Adrenal gland (tissue), 12 donors: ENCODE data around the gene EML1. TPM values are rescaled to one million over a fixed set of nuclear protein-coding genes. Genes with fewer than 3 reads are reported as not detected.

ENCODE experiments used
- DNase-seq, 7 donors: peaks; one replicate each; pipeline ENCODE4 v3.0.0-alpha.2; 2019 to 2020
- H3K27ac ChIP-seq, 5 donors: fragments of 200-600 bp; sonication (generic) in 4 of 5; 1 replicate in 3 of 5; 2 replicates in 2 of 5; pipeline versions ENCODE4 v1.5.1 to v1.8.0; 2016 to 2020; ENCODE audit warnings: mild to moderate bottlenecking in 1 of 5
- H3K27me3 ChIP-seq: fragments of 200-600 bp; 2 replicates; pipeline ENCODE4 v1.8.0; 2021
- H3K36me3 ChIP-seq, 2 donors: fragments of 200-600 bp; replicated peaks in 1 of 2; 1 replicate in 1 of 2; 2 replicates in 1 of 2; pipeline versions ENCODE4 v1.5.1 to v1.8.0; 2018 to 2022
- H3K4me1 ChIP-seq, 2 donors: fragments of 200-600 bp; replicated peaks in 1 of 2; 1 replicate in 1 of 2; 2 replicates in 1 of 2; pipeline versions ENCODE4 v1.5.1 to v1.8.0; 2018 to 2021
- H3K4me3 ChIP-seq, 4 donors: fragments of 200-600 bp; sonication (generic) in 3 of 4; one replicate each; pipeline ENCODE4 v1.5.1; 2016 to 2018
- H3K9me3 ChIP-seq, 3 donors: fragments of 200-600 bp; sonication (generic) in 1 of 3; replicated peaks in 1 of 3; 1 replicate in 2 of 3; 2 replicates in 1 of 3; pipeline versions ENCODE4 v1.5.1 to v1.8.0; 2016 to 2021
- CTCF ChIP-seq, 6 experiments: fragments of 450-650 bp in 4 of 6; fragments of 200-600 bp in 2 of 6; sonication (generic) in 1 of 6; IDR thresholded peaks; 1 replicate in 5 of 6; 2 replicates in 1 of 6; pipeline versions ENCODE4 v1.5.1 to v1.8.0; 2016 to 2021; ENCODE audit warnings: antibody characterized with exemption in 6 of 6, mild to moderate bottlenecking in 2 of 6, moderate library complexity in 1 of 6
- POLR2A ChIP-seq, 2 donors: fragments of 450-650 bp; IDR thresholded peaks; one replicate each; pipeline ENCODE4 v1.6.1; 2017; ENCODE audit warnings: antibody characterized with exemption in 2 of 2, mild to moderate bottlenecking in 2 of 2, moderate library complexity in 1 of 2
- WGBS, 4 donors: extraction: QIAGEN DNeasy Blood & Tissue Kit in 2 of 4; methylation state at CpG; one replicate each; pipeline versions ENCODE4 v1.1.5 to v1.1.7; 2013 to 2017; 5-methylcytosine and 5-hydroxymethylcytosine counted together
- intact Hi-C, 2 donors: fragments of 100-400 bp; cut with DNase I; formaldehyde crosslinking; loops; one replicate each; pipeline versions ENCODE4 v1.14.1 to v1.15.0; 2022 to 2023
- polyA plus RNA-seq, 3 donors: library from polyadenylated mRNA; stranded (reverse); fragments of 200-250 nt in 2 of 3; fragments of 350-450 nt in 1 of 3; fragmentation: Illumina TruSeq in 1 of 3; extraction: RNeasy Lipid Tissue Mini Kit (QIAGEN cat#74804) in 1 of 3; gene quantifications; one replicate each; pipeline ENCODE4 v1.2.3, GENCODE V29; 2013 to 2014
- total RNA-seq, 9 donors: library from RNA; depleted of rRNA in 4 of 9; stranded (reverse); fragments of >200 nt in 4 of 9; fragments of 120-200 nt in 1 of 9; fragmentation: NEBNext Ultra II Directional in 1 of 9; extraction: Animal tissue kit (Norgen Biotek cat#: 25700) in 1 of 9; gene quantifications; one replicate each; pipeline versions ENCODE4 v1.1.0 to v1.2.4, GENCODE V29; 2013 to 2023
- donor health status: healthy with polysubstance abuse.
- donor health status: Bipolar disorder and iron deficiency.
- donor health status: DM: yes; HTN: yes; CAD: no.
- donor health status: DM: no; HTN: no; CAD: no.
- donor health status: DM: no; HTN: no; CAD: no.
- donor health status: DM: yes; HTN: yes; CAD: no.

The EML1 gene
- total and polyA plus RNA-seq, 12 donors, result 5.5 to 59.5 (median 16.2) TPM

GRCh38 chr14:99870617-99871016, 77.4 kb downstream of the EML1 start:
- Histone ChIP-seq H3K27ac (no peak overlapping the region), H3K27me3 (no peaks in the 10 kb centered on the region), H3K4me1 (no peaks in the 10 kb centered on the region), H3K4me3 (no peak overlapping the region), H3K36me3 (no peaks in the 10 kb centered on the region), H3K9me3 (no peaks in the 10 kb centered on the region)
- DNase-seq, result no peak
- TF ChIP-seq CTCF (IDR thresholded peaks at IDR 0.05), result no peak
- TF ChIP-seq POLR2A (IDR thresholded peaks at IDR 0.05), result no peak
- 94 to 99% (median 97%) methylated on average over 3 of the region's 3 CpGs for WGBS, 4 donors
- intact Hi-C loops, result no loop called here

- no peak overlapping the region for H3K27ac ChIP-seq
Observed at GRCh38 chr14:99871771-99872170, 78.6 kb downstream of the EML1 start.

GRCh38 chr14:99872786-99873440, 79.7 kb downstream of the EML1 start:
- 83 to 91% (median 85%) methylated on average over 6 of the region's 6 CpGs for WGBS, 4 donors
- TF ChIP-seq POLR2A (IDR thresholded peaks at IDR 0.05), result no peak
- no peak for TF ChIP-seq CTCF (IDR thresholded peaks at IDR 0.05)

More at GRCh38 chr14:99871771-99872170, 78.6 kb downstream of the EML1 start:
- 73 to 84% (median 79%) methylated on average over 7 to 11 of the region's 11 CpGs for WGBS, 4 donors
- intact Hi-C loops, result no loop called here
- H3K27me3 ChIP-seq, result no peaks in the 10 kb centered on the region
- H3K4me3 ChIP-seq, result no peak overlapping the region
- H3K4me1 ChIP-seq, result no peaks in the 10 kb centered on the region
- H3K9me3 ChIP-seq, result no peaks in the 10 kb centered on the region
- H3K36me3 ChIP-seq, result no peaks in the 10 kb centered on the region
- DNase-seq, result no peak
- TF ChIP-seq CTCF (IDR thresholded peaks at IDR 0.05), result no peak
- TF ChIP-seq POLR2A (IDR thresholded peaks at IDR 0.05), result no peak

GRCh38 chr14:99873653-99874052, 80.4 kb downstream of the EML1 start:
- no peaks in the 10 kb centered on the region for H3K36me3 ChIP-seq
- no peaks in the 10 kb centered on the region for H3K4me1 ChIP-seq
- no peaks in the 10 kb centered on the region for H3K27me3 ChIP-seq
- H3K27ac ChIP-seq, result no peak overlapping the region
- H3K4me3 ChIP-seq, result no peak overlapping the region
- H3K9me3 ChIP-seq, result no peaks in the 10 kb centered on the region
- WGBS, 4 donors, result 86 to 94% (median 92%) methylated on average over 4 of the region's 4 CpGs
- TF ChIP-seq POLR2A (IDR thresholded peaks at IDR 0.05) (no peak), CTCF (IDR thresholded peaks at IDR 0.05) (no peak)
- no peak for DNase-seq
- intact Hi-C loops, result no loop called here

More at GRCh38 chr14:99872786-99873440, 79.7 kb downstream of the EML1 start:
- intact Hi-C loops, result no loop called here
- no peaks in the 10 kb centered on the region for H3K4me1 ChIP-seq
- H3K27ac ChIP-seq, result no peak overlapping the region
- H3K9me3 ChIP-seq, result no peaks in the 10 kb centered on the region
- no peak for DNase-seq
- no peak overlapping the region for H3K4me3 ChIP-seq
- H3K27me3 ChIP-seq, result no peaks in the 10 kb centered on the region
- H3K36me3 ChIP-seq, result no peaks in the 10 kb centered on the region
